OCI-LY1 (cell line): Measurements from ENCODE around the gene OPRM1.

Source experiments
- EZH2 ChIP-seq: fragments of 200-600 bp; sonication (generic), shearing (Covaris generic); IDR thresholded peaks from 2 replicates; pipeline ENCODE4 v1.8.0; 2017; ENCODE audit warnings: borderline replicate concordance, mixed run types, mild to moderate bottlenecking, antibody characterized with exemption, low read length, moderate library complexity, mixed read lengths
- TF ChIP-seq, protein P1 (sequence below): fragments of 200-600 bp; sonication (generic), shearing (Covaris generic); IDR thresholded peaks from 2 replicates; pipeline ENCODE4 v1.5.1; 2017; ENCODE audit warnings: mild to moderate bottlenecking, antibody characterized with exemption, low read length, moderate library complexity, mixed read lengths

DNA sequence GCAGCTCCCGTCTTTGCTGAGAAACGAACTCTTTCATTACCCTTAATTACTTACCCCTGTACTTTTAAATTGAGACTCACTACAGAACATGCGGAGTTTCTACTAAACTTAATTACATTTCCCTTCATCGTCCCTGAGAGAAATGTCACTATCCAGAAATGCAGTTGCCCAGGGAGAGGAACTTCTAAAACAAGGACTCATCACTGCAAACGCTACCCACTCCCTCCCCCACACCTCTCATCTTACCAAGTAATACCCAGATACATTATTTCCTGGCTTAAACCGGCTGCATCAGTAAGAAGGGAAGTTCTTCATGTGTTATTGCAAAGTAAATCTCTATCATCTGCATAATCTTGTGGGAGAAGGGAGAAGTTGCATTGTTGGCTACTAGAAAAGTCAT lies 179.3 kb downstream of the OPRM1 start:
- TF ChIP-seq, protein P1, sequence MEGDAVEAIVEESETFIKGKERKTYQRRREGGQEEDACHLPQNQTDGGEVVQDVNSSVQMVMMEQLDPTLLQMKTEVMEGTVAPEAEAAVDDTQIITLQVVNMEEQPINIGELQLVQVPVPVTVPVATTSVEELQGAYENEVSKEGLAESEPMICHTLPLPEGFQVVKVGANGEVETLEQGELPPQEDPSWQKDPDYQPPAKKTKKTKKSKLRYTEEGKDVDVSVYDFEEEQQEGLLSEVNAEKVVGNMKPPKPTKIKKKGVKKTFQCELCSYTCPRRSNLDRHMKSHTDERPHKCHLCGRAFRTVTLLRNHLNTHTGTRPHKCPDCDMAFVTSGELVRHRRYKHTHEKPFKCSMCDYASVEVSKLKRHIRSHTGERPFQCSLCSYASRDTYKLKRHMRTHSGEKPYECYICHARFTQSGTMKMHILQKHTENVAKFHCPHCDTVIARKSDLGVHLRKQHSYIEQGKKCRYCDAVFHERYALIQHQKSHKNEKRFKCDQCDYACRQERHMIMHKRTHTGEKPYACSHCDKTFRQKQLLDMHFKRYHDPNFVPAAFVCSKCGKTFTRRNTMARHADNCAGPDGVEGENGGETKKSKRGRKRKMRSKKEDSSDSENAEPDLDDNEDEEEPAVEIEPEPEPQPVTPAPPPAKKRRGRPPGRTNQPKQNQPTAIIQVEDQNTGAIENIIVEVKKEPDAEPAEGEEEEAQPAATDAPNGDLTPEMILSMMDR, result no peak
- no peak for TF ChIP-seq EZH2
